ENCODE results near the gene DCAF8. TPM values are rescaled to one million over a fixed set of nuclear protein-coding genes. Genes with fewer than 3 reads are reported as not detected.

Gene DCAF8
- total RNA-seq, 1 donor from 2014 or later: 137 TPM

- no peak for DNase-seq (ENCODE audit: low spot score)
These were observed 91.0 kb downstream of the DCAF8 start for GRCh38 chr1:160171354-160171753.

GRCh38 chr1:160169553-160170399, 92.6 kb downstream of the DCAF8 start:
- DNase-seq (ENCODE audit: low spot score): no peak

GRCh38 chr1:160168609-160169369, 93.6 kb downstream of the DCAF8 start:
- DNase-seq (ENCODE audit: low spot score): no peak

- no peak for DNase-seq (ENCODE audit: low spot score)
These were observed 94.3 kb downstream of the DCAF8 start for GRCh38 chr1:160168016-160168415.

DNA sequence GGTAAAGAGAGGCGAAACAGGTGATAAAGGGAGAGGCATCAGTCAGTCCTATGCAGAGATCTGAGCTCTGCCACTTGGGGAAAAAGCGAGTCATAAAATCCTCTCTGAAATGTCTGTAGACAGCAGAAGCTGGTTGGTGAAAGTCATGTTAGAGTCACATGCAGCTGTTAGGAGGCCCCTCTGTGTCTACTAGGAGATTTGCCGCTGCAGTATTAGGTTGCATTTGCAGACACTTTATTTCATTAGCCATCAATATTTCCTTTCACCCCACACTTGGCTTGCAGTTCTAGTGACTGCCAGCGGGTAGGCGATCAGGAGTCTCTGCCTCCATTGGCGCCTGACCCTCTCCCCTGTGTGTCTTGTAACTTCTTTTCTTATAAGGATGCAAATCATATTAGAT, 94.8 kb downstream of the DCAF8 start:
- no peak for DNase-seq (ENCODE audit: low spot score)

GRCh38 chr1:160167056-160167455, 95.3 kb downstream of the DCAF8 start:
- no peak for DNase-seq (ENCODE audit: low spot score)

GRCh38 chr1:160166166-160166868, 96.0 kb downstream of the DCAF8 start:
- DNase-seq (ENCODE audit: low spot score): no peak

Other genes starting within 250 kb of the DCAF8 start
- 11.1 TPM for gene PIGM, start 230.6 kb downstream of the DCAF8 start, total RNA-seq
- not detected for gene KCNJ10, start 192.4 kb downstream of the DCAF8 start, total RNA-seq
- not detected for gene KCNJ9, start 181.0 kb downstream of the DCAF8 start, total RNA-seq
- 22.4 TPM for gene IGSF8, start 163.9 kb downstream of the DCAF8 start, total RNA-seq
- gene ATP1A2, start 146.8 kb downstream of the DCAF8 start, total RNA-seq: 41.2 TPM
- gene ATP1A4, start 110.9 kb downstream of the DCAF8 start, total RNA-seq: 16.5 TPM
- 10.5 TPM for gene CASQ1, start 72.0 kb downstream of the DCAF8 start, total RNA-seq
- gene PEA15, start 57.2 kb downstream of the DCAF8 start, total RNA-seq: 133 TPM
- gene PEX19, start 22.6 kb upstream of the DCAF8 start, total RNA-seq: 102 TPM
- 164 TPM for gene COPA, start 80.7 kb upstream of the DCAF8 start, total RNA-seq
- 95.6 TPM for gene NCSTN, start 80.8 kb upstream of the DCAF8 start, total RNA-seq
- gene NHLH1, start 104.5 kb upstream of the DCAF8 start, total RNA-seq: not detected
- 12.7 TPM for gene VANGL2, start 138.0 kb upstream of the DCAF8 start, total RNA-seq